HCT116 (cell line): ENCODE results near the gene COX11.

Source experiments
- CTCF ChIP-seq, 3 experiments: fragments of 200-600 bp in 1 of 3; sonication (generic) in 1 of 3; IDR thresholded peaks in 2 of 3; conservative IDR thresholded peaks in 1 of 3; 2 replicates each; pipeline ENCODE4 v1.5.1; 2012 to 2017; ENCODE audit warnings: low read depth in 2 of 3, low read length in 2 of 3, antibody characterized with exemption in 1 of 3, borderline replicate concordance in 1 of 3, control low read depth in 1 of 3, mild to moderate bottlenecking in 1 of 3, mixed read lengths in 1 of 3, mixed run types in 1 of 3, moderate library complexity in 1 of 3; ENCODE audit not compliant: insufficient read depth in 1 of 3
- ELF1 ChIP-seq: IDR thresholded peaks from 2 replicates; pipeline ENCODE4 v1.6.1; 2012; ENCODE audit warnings: low read depth, borderline replicate concordance
- POLR2A ChIP-seq: IDR thresholded peaks from 2 replicates; pipeline ENCODE4 v1.7.0; 2011; ENCODE audit warnings: borderline replicate concordance; ENCODE audit not compliant: insufficient read depth, insufficient read length; ENCODE audit errors: extremely low read depth
- POLR2AphosphoS5 ChIP-seq: IDR thresholded peaks from 2 replicates; pipeline ENCODE4 v1.6.1; 2011; ENCODE audit warnings: mild to moderate bottlenecking, low read depth, low read length, moderate library complexity
- REST ChIP-seq: IDR thresholded peaks from 2 replicates; pipeline ENCODE4 v1.6.1; 2012; ENCODE audit warnings: low read depth
- SIN3A ChIP-seq: IDR thresholded peaks from 2 replicates; pipeline ENCODE4 v1.6.1; 2012; ENCODE audit warnings: low read depth
- ZBTB33 ChIP-seq: IDR thresholded peaks from 2 replicates; pipeline ENCODE4 v1.6.1; 2011; ENCODE audit warnings: mild to moderate bottlenecking, low read length, moderate library complexity; ENCODE audit not compliant: insufficient replicate concordance; ENCODE audit errors: extremely low read depth

- TF ChIP-seq SIN3A: no peak
- no peak for TF ChIP-seq CTCF (IDR thresholded peaks at IDR 0.05 in 2 of 3, conservative IDR thresholded peaks at IDR 0.05 in 1 of 3; ENCODE audit: borderline replicate concordance in 1 of 3, insufficient read depth in 1 of 3, low read depth in 2 of 3, low read length in 2 of 3)
- no peak for TF ChIP-seq REST
- no peak for TF ChIP-seq POLR2AphosphoS5
- no peak for TF ChIP-seq POLR2A
- no peak for TF ChIP-seq ZBTB33
- no peak for TF ChIP-seq ELF1
Measured at GRCh38 chr17:54920819-54921218, 47.6 kb downstream of the COX11 start.
